Activated CD4-positive, alpha-beta T cell treated with anti-CD3 and anti-CD28 coated beads for 36 hours (primary cell): ENCODE results near the gene RSPH6A. TPM values are rescaled to one million over a fixed set of nuclear protein-coding genes. Genes with fewer than 3 reads are reported as not detected.

Source experiments
- ATAC-seq: fragments of 200-7000 bp; cut with Tn5 transposase; one replicate; pipeline ENCODE4 v1.10.0; 2021; ENCODE audit warnings: mild to moderate bottlenecking, moderate library complexity
- CTCF ChIA-PET: fragments of 350-600 bp; sonication (Branson Sonifier 250); formaldehyde crosslinking; loops from one replicate; lab custom pipeline; 2021; ENCODE audit warnings: antibody characterized with exemption; lab: Charles Lee
- POLR2A ChIA-PET: fragments of 350-600 bp; sonication (Branson Sonifier 250); formaldehyde crosslinking; loops from one replicate; lab custom pipeline; 2021; ENCODE audit warnings: antibody characterized with exemption, inconsistent platforms; lab: Charles Lee
- DNase-seq: peaks from one replicate; pipeline ENCODE4 v3.0.0-alpha.2; 2020
- H3K27ac Mint-ChIP-seq: one replicate; pipeline ENCODE4 v1.8.0; 2021; ENCODE audit warnings: mixed read lengths
- H3K27me3 Mint-ChIP-seq: one replicate; pipeline ENCODE4 v1.8.0; 2021; ENCODE audit warnings: mixed read lengths
- H3K36me3 Mint-ChIP-seq: one replicate; pipeline ENCODE4 v1.8.0; 2021; ENCODE audit warnings: low read depth, mixed read lengths
- H3K4me1 Mint-ChIP-seq: one replicate; pipeline ENCODE4 v1.8.0; 2021; ENCODE audit warnings: mixed read lengths
- H3K4me3 Mint-ChIP-seq: one replicate; pipeline ENCODE4 v1.8.0; 2021; ENCODE audit warnings: mild to moderate bottlenecking, moderate library complexity, mixed read lengths
- H3K9me3 Mint-ChIP-seq: one replicate; pipeline ENCODE4 v1.8.0; 2021; ENCODE audit warnings: low read depth, mixed read lengths
- intact Hi-C, 2 experiments: fragments of 100-400 bp; cut with DNase I in 1 of 2; cut with micrococcal nuclease in 1 of 2; formaldehyde crosslinking; loops; one replicate each; pipeline versions ENCODE4 v1.14.2 to v1.15.1; 2022 to 2024; cut with DNase I, micrococcal nuclease
- total RNA-seq, 2 experiments: library from RNA; stranded (reverse); gene quantifications; one replicate each; pipeline ENCODE4 v1.2.3, GENCODE V29; 2021

Gene RSPH6A
- under 1 TPM; 0.21 to 0.23 TPM for total RNA-seq

DNA sequence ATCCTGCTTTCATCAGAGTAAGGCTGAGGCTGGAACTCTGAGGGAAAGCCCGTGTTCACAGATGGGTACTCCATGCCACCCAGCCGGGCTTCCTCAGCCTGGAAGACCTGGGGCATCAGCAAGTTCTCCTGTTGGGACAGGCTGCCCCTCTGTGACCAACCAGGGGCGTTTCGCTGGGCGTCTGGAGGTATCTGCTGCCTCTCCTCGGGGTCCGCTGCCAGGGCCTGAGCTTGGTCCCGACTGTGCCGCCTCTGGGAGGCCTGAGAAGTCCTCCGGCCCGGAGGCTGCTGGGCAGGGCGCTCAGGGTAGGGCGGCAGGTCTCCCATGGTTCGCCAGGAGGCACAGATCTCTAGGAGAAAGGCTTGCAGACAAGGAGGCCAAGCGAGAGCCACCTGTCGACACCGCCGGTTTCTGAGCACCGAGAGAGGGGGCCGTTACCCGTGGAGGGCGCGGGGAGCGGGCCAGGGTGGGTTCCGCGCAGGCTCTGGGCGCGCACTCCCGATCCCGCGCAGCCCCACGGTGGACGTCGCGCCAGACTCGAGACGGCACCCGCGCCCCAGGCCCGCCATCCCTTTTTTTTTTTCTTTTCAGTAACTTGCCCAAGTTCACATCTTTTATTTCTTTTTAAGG is at the start of gene RSPH6A:
RSPH6A (minus strand) TSS at position 458 of the 630 bp plus-strand sequence; CDS start at position 326, 132 bp downstream.
- Mint-ChIP-seq H3K4me3 (no peak within 1 kb of the TSS), H3K4me1 (peaks cover 7% of the 10 kb centered on the region), H3K9me3 (no peaks in the 10 kb centered on the region), H3K27me3 (peaks cover 10% of the 10 kb centered on the region), H3K36me3 (peaks cover 17% of the 10 kb centered on the region), H3K27ac (no peak within 1 kb of the TSS)
- no peak for DNase-seq
- POLR2A ChIA-PET, result no interaction called here
- CTCF ChIA-PET, result interaction anchor here (0.6 to 1.4 kb wide), 3 partner anchors 11 to 68 kb away, joined by 3 to 7 read pairs (median 5); no protein-coding TSS in a partner anchor
- ATAC-seq, result no peak
- intact Hi-C loops, result loop anchor here in 1 of 2 experiments (10.0 kb wide), 1 partner anchor 200 kb away; no protein-coding TSS in a partner anchor

GRCh38 chr19:45864629-45865082 is 49.5 kb upstream of the RSPH6A start:
- H3K27ac Mint-ChIP-seq, result no peak overlapping the region
- CTCF ChIA-PET, result interaction anchor here (0.6 to 6.6 kb wide), 5 partner anchors 20 to 260 kb away, joined by 3 to 84 read pairs (median 3); partner anchors contain the start of genes IRF2BP1, MYPOP and QPCTL
- DNase-seq (no peak), ATAC-seq (no peak)
- peaks cover 24% of the 10 kb centered on the region for H3K4me1 Mint-ChIP-seq
- no peaks in the 10 kb centered on the region for H3K9me3 Mint-ChIP-seq
- H3K27me3 Mint-ChIP-seq, result peaks cover 17% of the 10 kb centered on the region
- intact Hi-C loops, result loop anchor here (1.0 to 5.0 kb wide), 5 partner anchors 12 to 483 kb away; partner anchors contain the start of genes DMWD (in 1 of the 2) and PPP5C (in 1 of the 2)
- POLR2A ChIA-PET, result interaction anchor here (2.3 kb wide), 1 partner anchor 21 kb away, joined by 23 read pairs; the partner anchor contains the start of gene IRF2BP1
- peaks cover 6% of the 10 kb centered on the region for H3K36me3 Mint-ChIP-seq
- H3K4me3 Mint-ChIP-seq, result peak overlapping the region; percentile 55

GRCh38 chr19:45863840-45864628 is 48.9 kb upstream of the RSPH6A start, which contains the start of gene FOXA3:
TSS of gene FOXA3 (plus strand) at chr19:45864326. CDS start at chr19:45864457, 131 bp downstream.
- H3K4me3 Mint-ChIP-seq, result peak within 1 kb of the TSS; percentile 87
- peaks cover 17% of the 10 kb centered on the region for H3K27me3 Mint-ChIP-seq
- peaks cover 8% of the 10 kb centered on the region for H3K36me3 Mint-ChIP-seq
- H3K27ac Mint-ChIP-seq, result peak within 1 kb of the TSS; percentile 95
- intact Hi-C loops, result loop anchor here (1.0 to 5.0 kb wide), 22 partner anchors 12 to 987 kb away; partner anchors contain the start of genes CCDC61 (in 2 of the 2), DMWD (in 2 of the 2), IRF2BP1 (in 2 of the 2) and MYPOP (in 2 of the 2)
- ATAC-seq (peak; percentile 34), DNase-seq (peak; percentile 84)
- POLR2A ChIA-PET, result interaction anchor here (0.6 to 2.3 kb wide), 7 partner anchors 11 to 131 kb away, joined by 3 to 23 read pairs (median 4); partner anchors contain the start of genes CCDC61 and IRF2BP1
- H3K4me1 Mint-ChIP-seq, result peaks cover 24% of the 10 kb centered on the region
- CTCF ChIA-PET, result interaction anchor here (0.6 to 6.6 kb wide), 14 partner anchors 21 to 570 kb away, joined by 3 to 84 read pairs (median 4); partner anchors contain the start of genes CCDC61, IRF2BP1, MYPOP and SIX5
- H3K9me3 Mint-ChIP-seq, result no peaks in the 10 kb centered on the region

- Mint-ChIP-seq H3K27ac (peak overlapping the region; percentile 95), H3K4me3 (peak overlapping the region; percentile 87), H3K9me3 (no peaks in the 10 kb centered on the region), H3K4me1 (peaks cover 25% of the 10 kb centered on the region), H3K27me3 (peaks cover 17% of the 10 kb centered on the region), H3K36me3 (peaks cover 12% of the 10 kb centered on the region)
- no peak for ATAC-seq
- ChIA-PET CTCF (interaction anchor here (0.6 to 6.6 kb wide), 11 partner anchors 21 to 571 kb away, joined by 3 to 84 read pairs (median 5); partner anchors contain the start of genes CCDC61, IRF2BP1, MYPOP and SIX5), POLR2A (interaction anchor here (0.6 to 2.3 kb wide), 7 partner anchors 10 to 132 kb away, joined by 3 to 23 read pairs (median 4); partner anchors contain the start of genes CCDC61 and IRF2BP1)
- intact Hi-C loops, result loop anchor here (1.0 to 5.0 kb wide), 20 partner anchors 23 to 987 kb away; partner anchors contain the start of genes CCDC61 (in 2 of the 2), DMWD (in 2 of the 2), IRF2BP1 (in 2 of the 2) and MYPOP (in 2 of the 2)
- no peak for DNase-seq
Observed at GRCh38 chr19:45863335-45863839, 48.3 kb upstream of the RSPH6A start.

DNA sequence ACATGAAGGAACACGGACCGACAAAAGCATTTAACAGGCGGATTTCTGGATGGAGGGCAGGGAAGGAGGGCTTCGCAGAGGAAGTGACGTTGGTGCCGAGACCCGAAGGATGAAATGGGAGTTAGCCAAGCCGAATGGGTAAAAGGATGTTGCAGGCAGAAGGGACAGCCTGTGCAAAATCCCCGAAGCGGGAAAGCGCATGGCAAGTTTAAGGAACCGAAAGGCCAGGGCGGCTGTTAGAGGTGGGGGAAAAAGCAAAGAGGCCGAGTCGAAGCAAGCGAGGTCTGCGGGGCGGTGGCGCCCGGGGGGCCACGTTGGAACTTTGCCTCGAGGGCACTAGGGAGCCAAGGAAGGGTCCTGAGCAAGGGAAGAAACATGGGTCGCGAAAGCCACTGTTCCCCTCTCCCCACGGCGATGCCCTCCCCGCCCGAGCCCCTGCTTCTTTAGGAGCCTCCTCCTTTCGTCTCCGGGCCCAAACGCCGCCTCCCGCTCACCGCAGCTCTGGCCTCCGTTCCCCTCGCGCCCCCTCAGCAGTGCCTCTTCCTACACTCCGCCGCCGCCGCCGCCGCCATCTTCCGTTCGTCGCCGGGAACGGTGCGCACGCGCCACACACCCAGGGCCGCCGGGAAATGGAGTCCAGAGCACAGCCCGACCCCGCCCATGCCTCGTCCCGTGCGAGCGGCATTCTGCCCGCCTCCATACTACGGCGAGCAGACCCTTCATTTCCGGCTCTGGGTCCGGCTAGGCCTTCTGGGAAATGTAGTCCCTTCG is 47.6 kb upstream of the RSPH6A start, which contains the start of gene SYMPK:
SYMPK (minus strand) TSS at position 584 of the 771 bp plus-strand sequence. CDS start 8,652 bp downstream, outside the sequence.
- CTCF ChIA-PET, result interaction anchor here (0.6 to 6.6 kb wide), 10 partner anchors 22 to 572 kb away, joined by 3 to 84 read pairs (median 6); partner anchors contain the start of genes CCDC61, IRF2BP1, MYPOP and SIX5
- Mint-ChIP-seq H3K4me3 (peak within 1 kb of the TSS; percentile 87), H3K9me3 (no peaks in the 10 kb centered on the region), H3K27ac (peak within 1 kb of the TSS; percentile 95), H3K27me3 (peaks cover 17% of the 10 kb centered on the region), H3K4me1 (peaks cover 31% of the 10 kb centered on the region), H3K36me3 (peaks cover 15% of the 10 kb centered on the region)
- ATAC-seq, result peak; percentile 96
- peak; percentile 100 for DNase-seq
- POLR2A ChIA-PET, result interaction anchor here (0.6 to 2.3 kb wide), 7 partner anchors 9 to 132 kb away, joined by 3 to 23 read pairs (median 4); partner anchors contain the start of genes CCDC61 and IRF2BP1
- intact Hi-C loops, result loop anchor here (1.0 to 5.0 kb wide), 21 partner anchors 24 to 988 kb away; partner anchors contain the start of genes CCDC61 (in 2 of the 2), DMWD (in 2 of the 2), IRF2BP1 (in 2 of the 2) and MYPOP (in 2 of the 2)

GRCh38 chr19:45862271-45862563 is 47.1 kb upstream of the RSPH6A start:
- H3K4me1 Mint-ChIP-seq, result peaks cover 31% of the 10 kb centered on the region
- H3K27me3 Mint-ChIP-seq, result peaks cover 17% of the 10 kb centered on the region
- H3K36me3 Mint-ChIP-seq, result peaks cover 15% of the 10 kb centered on the region
- no peak for ATAC-seq
- intact Hi-C loops, result loop anchor here (1.0 to 5.0 kb wide), 9 partner anchors 45 to 989 kb away; partner anchors contain the start of genes AP2S1 (in 1 of the 2), BLOC1S3 (in 1 of the 2), CALM3 (in 1 of the 2) and DMWD (in 1 of the 2)
- H3K27ac Mint-ChIP-seq, result peak overlapping the region; percentile 95
- peak overlapping the region; percentile 87 for H3K4me3 Mint-ChIP-seq
- ChIA-PET POLR2A (interaction anchor here (2.3 kb wide), 1 partner anchor 23 kb away, joined by 23 read pairs; the partner anchor contains the start of gene IRF2BP1), CTCF (interaction anchor here (1.5 to 6.6 kb wide), 3 partner anchors 22 to 63 kb away, joined by 9 to 84 read pairs (median 11); partner anchors contain the start of gene IRF2BP1)
- no peaks in the 10 kb centered on the region for H3K9me3 Mint-ChIP-seq
- DNase-seq, result no peak

DNA sequence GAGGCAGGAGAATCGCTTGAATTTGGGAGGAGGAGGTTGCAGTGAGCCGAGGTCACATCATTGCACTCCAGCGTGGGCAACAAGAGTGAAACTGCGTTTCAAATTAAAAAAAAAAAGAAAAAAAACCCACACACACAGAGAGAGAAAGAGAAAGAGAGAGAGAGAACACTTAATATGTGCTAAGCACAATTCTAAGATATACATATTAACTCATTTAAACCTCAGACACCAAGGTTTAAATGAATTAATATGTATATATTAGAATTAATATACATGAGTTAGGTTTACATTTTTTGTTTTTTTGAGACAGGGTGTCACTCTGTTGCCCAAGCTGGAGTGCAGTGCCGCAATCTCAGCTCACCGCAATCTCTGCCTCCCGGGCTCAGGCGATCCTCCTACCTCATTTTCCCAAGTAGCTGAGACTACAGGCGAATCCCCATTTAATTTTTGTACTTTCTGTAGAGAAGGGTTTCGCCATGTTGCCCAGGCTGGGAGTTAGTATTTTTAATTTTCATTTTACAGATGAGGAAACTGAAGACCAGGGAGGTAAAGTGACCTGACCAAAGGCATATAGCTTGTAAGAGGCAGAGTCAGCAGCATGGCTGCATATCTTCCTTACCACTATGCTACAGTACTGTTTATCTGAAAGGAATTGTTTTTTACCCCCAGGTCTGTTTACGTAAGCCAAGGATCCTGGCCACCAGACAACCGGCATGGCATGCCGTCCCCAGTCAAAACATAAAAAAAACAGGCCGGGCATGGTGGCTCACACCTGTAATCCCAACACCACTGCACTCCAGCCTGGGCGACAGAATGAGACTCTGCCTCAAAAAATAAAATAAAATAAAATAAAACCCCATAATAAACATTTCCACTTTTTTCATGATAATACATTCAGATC is 45.5 kb upstream of the RSPH6A start:
- DNase-seq (no peak), ATAC-seq (no peak)
- Mint-ChIP-seq H3K4me1 (peaks cover 31% of the 10 kb centered on the region), H3K27me3 (peaks cover 14% of the 10 kb centered on the region), H3K9me3 (no peaks in the 10 kb centered on the region), H3K4me3 (peak overlapping the region; percentile 87), H3K36me3 (peaks cover 15% of the 10 kb centered on the region), H3K27ac (peak overlapping the region; percentile 72)
- POLR2A ChIA-PET, result interaction anchor here (0.6 to 1.1 kb wide), 3 partner anchors 25 to 464 kb away, joined by 3 read pairs; partner anchors contain the start of gene IRF2BP1
- CTCF ChIA-PET, result interaction anchor here (0.6 to 6.6 kb wide), 3 partner anchors 24 to 124 kb away, joined by 3 to 84 read pairs (median 5); partner anchors contain the start of gene IRF2BP1
- intact Hi-C loops, result loop anchor here (5.0 kb wide), 3 partner anchors 68 to 487 kb away; partner anchors contain the start of genes DMWD (in 1 of the 2) and PPP5C (in 1 of the 2)

DNA sequence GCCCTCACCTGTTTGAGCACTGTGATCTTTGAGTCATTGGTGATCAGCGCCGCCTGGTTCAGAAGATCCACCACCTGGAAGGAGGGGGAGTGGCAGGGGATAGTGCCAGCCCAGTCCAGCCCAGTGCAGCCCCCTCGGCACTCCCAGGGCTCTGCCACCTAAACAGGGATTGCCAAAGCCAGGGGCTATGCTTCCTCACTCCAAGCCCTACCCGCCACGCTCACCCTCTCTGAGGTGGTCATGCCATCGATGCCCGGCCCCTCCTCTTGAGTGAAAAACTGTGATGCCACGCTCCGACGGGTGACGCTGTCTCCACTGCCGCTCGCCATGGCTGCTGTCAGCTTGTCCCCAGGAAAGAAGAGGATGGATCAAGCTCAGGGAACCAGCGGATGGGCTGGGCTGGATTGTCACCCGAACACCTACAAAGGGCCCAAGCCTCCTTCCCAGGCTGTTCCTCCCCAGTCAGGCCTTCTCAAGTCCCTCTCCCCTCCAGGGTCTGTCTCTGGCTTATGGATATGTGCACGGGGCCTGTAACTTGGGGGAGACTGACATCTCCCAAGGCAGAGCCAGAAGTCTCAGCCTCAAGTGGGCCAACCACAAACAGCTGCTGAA is 39.2 kb upstream of the RSPH6A start:
- CTCF ChIA-PET, result no interaction called here
- H3K27ac Mint-ChIP-seq, result no peak overlapping the region
- no peak for ATAC-seq
- peaks cover 35% of the 10 kb centered on the region for H3K36me3 Mint-ChIP-seq
- no peaks in the 10 kb centered on the region for H3K9me3 Mint-ChIP-seq
- intact Hi-C loops, result no loop called here
- H3K4me1 Mint-ChIP-seq, result peaks cover 6% of the 10 kb centered on the region
- no peaks in the 10 kb centered on the region for H3K27me3 Mint-ChIP-seq
- H3K4me3 Mint-ChIP-seq, result no peak overlapping the region
- no peak for DNase-seq
- POLR2A ChIA-PET, result interaction anchor here (0.6 kb wide), 1 partner anchor 120 kb away, joined by 3 read pairs; no protein-coding TSS in a partner anchor
